PFSK-1 (cell line): ENCODE results near the gene KLF16.

Experiments
- FOXP2 ChIP-seq: optimal IDR thresholded peaks from 2 replicates; pipeline ENCODE3; 2011; ENCODE audit warnings: borderline replicate concordance, control low read depth, inconsistent platforms; ENCODE audit not compliant: insufficient read depth; ENCODE audit errors: extremely low read length, extremely low read depth
- POLR2AphosphoS5 ChIP-seq: IDR thresholded peaks from 2 replicates; pipeline ENCODE4 v1.6.1; 2012; ENCODE audit warnings: low read depth, mild to moderate bottlenecking, control low read depth, low read length, moderate library complexity
- REST ChIP-seq, 2 experiments: IDR thresholded peaks; 2 replicates each; pipeline versions ENCODE4 v1.6.1 to v1.8.0; 2011 to 2012; ENCODE audit warnings: low read depth in 2 of 2, low read length in 2 of 2, control low read depth in 1 of 2, inconsistent platforms in 1 of 2, mild to moderate bottlenecking in 1 of 2, moderate library complexity in 1 of 2; ENCODE audit not compliant: insufficient read depth in 1 of 2
- SIN3A ChIP-seq: IDR thresholded peaks from 2 replicates; pipeline ENCODE4 v1.6.1; 2012; ENCODE audit warnings: mild to moderate bottlenecking, low read length, moderate library complexity, borderline replicate concordance; ENCODE audit not compliant: insufficient read depth
- TAF1 ChIP-seq: IDR thresholded peaks from 2 replicates; pipeline ENCODE4 v1.6.1; 2012; ENCODE audit warnings: low read length, control low read depth, borderline replicate concordance; ENCODE audit not compliant: insufficient read depth

KLF16 gene

GRCh38 chr19:1862424-1863327, 703 bp downstream of the KLF16 start:
- TF ChIP-seq POLR2AphosphoS5, result no peak
- TF ChIP-seq SIN3A, result peak; percentile 35; the same call in 1 of the 2 replicates

GRCh38 chr19:1862068-1862423, 1.3 kb downstream of the KLF16 start:
- no peak for TF ChIP-seq REST (IDR thresholded peaks at IDR 0.05; ENCODE audit: insufficient read depth in 1 of 2, low read depth in 2 of 2, low read length in 2 of 2)
- TF ChIP-seq POLR2AphosphoS5, result no peak
- TF ChIP-seq SIN3A, result peak; percentile 11; the same call in 1 of the 2 replicates

GRCh38 chr19:1861599-1862031, 1.8 kb downstream of the KLF16 start:
- TF ChIP-seq POLR2AphosphoS5, result 0 out of 2 replicates have a peak, but pooled peaks have one; percentile 21
- TF ChIP-seq REST (IDR thresholded peaks at IDR 0.05; ENCODE audit: insufficient read depth in 1 of 2, low read depth in 2 of 2, low read length in 2 of 2), result no peak

GRCh38 chr19:1860821-1861598, 2.4 kb downstream of the KLF16 start:
- TF ChIP-seq TAF1 (no peak), POLR2AphosphoS5 (no peak), FOXP2 (no peak), REST (IDR thresholded peaks at IDR 0.05; ENCODE audit: insufficient read depth in 1 of 2, low read depth in 2 of 2, low read length in 2 of 2) (no peak), SIN3A (no peak)

- no peak for TF ChIP-seq POLR2AphosphoS5
- TF ChIP-seq REST (IDR thresholded peaks at IDR 0.05; ENCODE audit: insufficient read depth in 1 of 2, low read depth in 2 of 2, low read length in 2 of 2), result no peak
- no peak for TF ChIP-seq SIN3A
- TF ChIP-seq FOXP2, result no peak
- no peak for TF ChIP-seq TAF1
Observed at GRCh38 chr19:1860042-1860775, 3.2 kb downstream of the KLF16 start.
